ENCODE measurements around the gene PDGFRB.

The PDGFRB gene

DNA sequence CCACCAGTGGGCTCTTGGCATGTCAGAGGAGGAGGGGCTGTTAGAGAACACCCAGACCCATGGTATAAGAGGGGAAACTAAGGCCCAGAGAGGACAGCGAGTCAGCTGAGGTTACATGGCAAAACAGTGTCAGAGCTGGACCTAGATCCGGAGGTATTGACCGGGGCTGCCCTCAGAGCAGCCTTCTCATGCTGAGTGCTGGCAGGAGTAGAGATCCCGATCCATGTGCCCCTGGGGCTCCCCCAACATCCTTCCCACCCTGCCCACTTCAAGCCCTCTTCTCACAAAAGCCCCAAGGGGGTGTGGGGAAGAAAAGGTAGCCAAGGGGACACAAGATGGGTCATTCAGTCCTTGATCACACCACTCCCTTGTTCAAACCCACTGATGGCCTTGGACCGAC lies 89.2 kb downstream of the PDGFRB start:
- DNase-seq (ENCODE audit: low read depth in 2 of 2), result no peak

DNA sequence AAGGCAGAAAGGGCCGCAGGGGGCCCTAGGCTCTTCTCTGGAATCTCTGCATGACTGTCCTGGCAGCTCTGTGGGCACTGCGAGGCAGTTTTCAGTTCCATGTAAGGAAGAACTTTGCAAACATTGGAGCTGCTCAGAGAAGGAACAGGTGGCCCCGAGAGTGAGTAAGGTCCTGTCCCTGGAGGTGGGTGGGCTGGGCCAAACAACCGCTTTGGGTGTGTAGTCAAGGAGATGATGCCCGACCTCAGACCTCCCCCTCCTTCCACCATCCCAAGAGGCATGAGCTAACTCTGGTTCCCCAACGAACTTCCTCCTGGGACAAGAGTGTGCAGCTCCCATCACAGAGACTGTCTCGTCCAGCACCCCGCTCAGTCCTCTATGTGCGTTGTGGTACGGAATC lies 89.8 kb downstream of the PDGFRB start:
- DNase-seq (ENCODE audit: low read depth in 2 of 2), result no peak

- no peak for DNase-seq (ENCODE audit: low read depth in 2 of 2)
These were observed 90.3 kb downstream of the PDGFRB start for GRCh38 chr5:150065346-150065745.

DNA sequence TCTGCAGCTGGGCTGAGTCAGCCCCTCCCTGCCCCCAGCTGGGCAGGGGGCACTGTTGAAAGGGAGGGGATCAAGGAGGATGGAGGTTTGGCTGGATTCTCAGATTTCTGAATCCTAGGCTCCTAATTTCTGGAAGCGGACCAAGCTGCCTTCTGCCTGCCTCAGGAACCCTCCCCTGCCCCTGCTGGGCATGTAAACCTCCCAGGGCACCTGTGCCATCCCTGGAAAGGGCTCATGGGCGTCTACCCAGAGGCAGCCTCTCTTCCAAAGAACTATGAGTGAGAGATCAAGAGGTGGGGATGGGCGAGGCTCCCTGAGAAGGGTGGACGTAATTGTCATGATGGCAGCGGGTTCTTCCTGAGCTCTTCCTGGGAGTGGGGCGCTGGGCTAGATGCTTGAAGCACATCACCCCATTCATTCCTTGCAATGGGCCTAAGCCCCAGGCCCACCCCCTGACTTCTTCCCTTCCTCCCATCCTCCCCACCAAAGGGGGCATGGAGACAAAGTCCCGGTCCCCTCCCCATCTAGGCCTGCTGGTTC lies 90.9 kb downstream of the PDGFRB start:
- no peak for DNase-seq (ENCODE audit: low read depth in 2 of 2)

Measured in fibroblast of skin of left quadriceps (primary cell).